ENCODE data around the gene HERC2.
"Not testable (repeated sequence)": the region's sequence is repeated elsewhere in the genome, so short reads cannot be mapped to it uniquely, and the experiment has no call there.

The HERC2 gene

GRCh38 chr15:28262438-28262837 is 59.5 kb downstream of the HERC2 start:
- Histone ChIP-seq H3K27ac (ENCODE audit: low read depth in 2 of 2, low read length in 2 of 2) (no peak overlapping the region), H3K4me3 (ENCODE audit: low read length in 2 of 2) (no peak overlapping the region), H3K4me1 (ENCODE audit: control insufficient read depth in 2 of 2, insufficient read depth in 2 of 2, low read length in 2 of 2) (no peaks in the 10 kb centered on the region), H3K9me3 (ENCODE audit: control insufficient read depth in 2 of 2, low read length in 2 of 2) (no peaks in the 10 kb centered on the region), H3K36me3 (ENCODE audit: control insufficient read depth in 2 of 2, insufficient read depth in 2 of 2, low read length in 2 of 2) (peaks cover 51 to 52% of the 10 kb centered on the region in 2 donors), H3K27me3 (ENCODE audit: control insufficient read depth in 2 of 2, insufficient read depth in 2 of 2, low read length in 2 of 2) (no peaks in the 10 kb centered on the region), H3K9ac (ENCODE audit: low read depth in 1 of 2, low read length in 2 of 2) (no peak overlapping the region)

- Histone ChIP-seq H3K27me3 (ENCODE audit: control insufficient read depth in 2 of 2, insufficient read depth in 2 of 2, low read length in 2 of 2) (no peaks in the 10 kb centered on the region), H3K4me1 (ENCODE audit: control insufficient read depth in 2 of 2, insufficient read depth in 2 of 2, low read length in 2 of 2) (no peaks in the 10 kb centered on the region), H3K36me3 (ENCODE audit: control insufficient read depth in 2 of 2, insufficient read depth in 2 of 2, low read length in 2 of 2) (peaks cover 46 to 49% of the 10 kb centered on the region in 2 donors), H3K4me3 (ENCODE audit: low read length in 2 of 2) (no peak overlapping the region), H3K9ac (ENCODE audit: low read depth in 1 of 2, low read length in 2 of 2) (no peak overlapping the region), H3K27ac (ENCODE audit: low read depth in 2 of 2, low read length in 2 of 2) (no peak overlapping the region), H3K9me3 (ENCODE audit: control insufficient read depth in 2 of 2, low read length in 2 of 2) (no peaks in the 10 kb centered on the region)
Observed at GRCh38 chr15:28260722-28261121, 61.3 kb downstream of the HERC2 start.

- Histone ChIP-seq H3K9me3 (ENCODE audit: control insufficient read depth in 2 of 2, low read length in 2 of 2) (no peaks in the 10 kb centered on the region), H3K27ac (ENCODE audit: low read depth in 2 of 2, low read length in 2 of 2) (no peak overlapping the region), H3K4me1 (ENCODE audit: control insufficient read depth in 2 of 2, insufficient read depth in 2 of 2, low read length in 2 of 2) (no peaks in the 10 kb centered on the region), H3K27me3 (ENCODE audit: control insufficient read depth in 2 of 2, insufficient read depth in 2 of 2, low read length in 2 of 2) (no peaks in the 10 kb centered on the region), H3K4me3 (ENCODE audit: low read length in 2 of 2) (no peak overlapping the region), H3K9ac (ENCODE audit: low read depth in 1 of 2, low read length in 2 of 2) (no peak overlapping the region), H3K36me3 (ENCODE audit: control insufficient read depth in 2 of 2, insufficient read depth in 2 of 2, low read length in 2 of 2) (peaks cover 46 to 48% of the 10 kb centered on the region in 2 donors)
Observed at GRCh38 chr15:28260317-28260716, 61.7 kb downstream of the HERC2 start.

GRCh38 chr15:28255965-28256364 is 66.0 kb downstream of the HERC2 start:
- Histone ChIP-seq H3K27me3 (ENCODE audit: control insufficient read depth in 2 of 2, insufficient read depth in 2 of 2, low read length in 2 of 2) (no peaks in the 10 kb centered on the region), H3K36me3 (ENCODE audit: control insufficient read depth in 2 of 2, insufficient read depth in 2 of 2, low read length in 2 of 2) (peaks cover 34 to 53% of the 10 kb centered on the region in 2 donors), H3K9me3 (ENCODE audit: control insufficient read depth in 2 of 2, low read length in 2 of 2) (no peaks in the 10 kb centered on the region), H3K9ac (ENCODE audit: low read depth in 1 of 2, low read length in 2 of 2) (no peak overlapping the region), H3K27ac (ENCODE audit: low read depth in 2 of 2, low read length in 2 of 2) (no peak overlapping the region), H3K4me1 (ENCODE audit: control insufficient read depth in 2 of 2, insufficient read depth in 2 of 2, low read length in 2 of 2) (no peaks in the 10 kb centered on the region), H3K4me3 (ENCODE audit: low read length in 2 of 2) (no peak overlapping the region)

- no peak overlapping the region for H3K9ac ChIP-seq (ENCODE audit: low read depth in 1 of 2, low read length in 2 of 2)
- no peak overlapping the region for H3K4me3 ChIP-seq (ENCODE audit: low read length in 2 of 2)
- no peak overlapping the region for H3K27ac ChIP-seq (ENCODE audit: low read depth in 2 of 2, low read length in 2 of 2)
- peaks cover 31 to 57% of the 10 kb centered on the region in 2 donors for H3K36me3 ChIP-seq (ENCODE audit: control insufficient read depth in 2 of 2, insufficient read depth in 2 of 2, low read length in 2 of 2)
- no peaks in the 10 kb centered on the region for H3K27me3 ChIP-seq (ENCODE audit: control insufficient read depth in 2 of 2, insufficient read depth in 2 of 2, low read length in 2 of 2)
- no peaks in the 10 kb centered on the region for H3K4me1 ChIP-seq (ENCODE audit: control insufficient read depth in 2 of 2, insufficient read depth in 2 of 2, low read length in 2 of 2)
- no peaks in the 10 kb centered on the region for H3K9me3 ChIP-seq (ENCODE audit: control insufficient read depth in 2 of 2, low read length in 2 of 2)
Observed at GRCh38 chr15:28252831-28253230, 69.1 kb downstream of the HERC2 start.

GRCh38 chr15:28246605-28247004 is 75.4 kb downstream of the HERC2 start:
- Histone ChIP-seq H3K9ac (ENCODE audit: low read depth in 1 of 2, low read length in 2 of 2) (no peak overlapping the region), H3K4me3 (ENCODE audit: low read length in 2 of 2) (no peak overlapping the region), H3K4me1 (ENCODE audit: control insufficient read depth in 2 of 2, insufficient read depth in 2 of 2, low read length in 2 of 2) (no peaks in the 10 kb centered on the region), H3K36me3 (ENCODE audit: control insufficient read depth in 2 of 2, insufficient read depth in 2 of 2, low read length in 2 of 2) (peaks cover 20 to 51% of the 10 kb centered on the region in 2 donors), H3K27me3 (ENCODE audit: control insufficient read depth in 2 of 2, insufficient read depth in 2 of 2, low read length in 2 of 2) (no peaks in the 10 kb centered on the region), H3K9me3 (ENCODE audit: control insufficient read depth in 2 of 2, low read length in 2 of 2) (no peaks in the 10 kb centered on the region), H3K27ac (ENCODE audit: low read depth in 2 of 2, low read length in 2 of 2) (no peak overlapping the region)

GRCh38 chr15:28243901-28244300 is 78.1 kb downstream of the HERC2 start:
- H3K4me1 ChIP-seq (ENCODE audit: control insufficient read depth in 2 of 2, insufficient read depth in 2 of 2, low read length in 2 of 2): no peaks in the 10 kb centered on the region
- H3K4me3 ChIP-seq (ENCODE audit: low read length in 2 of 2): no peak overlapping the region
- H3K36me3 ChIP-seq (ENCODE audit: control insufficient read depth in 2 of 2, insufficient read depth in 2 of 2, low read length in 2 of 2): peaks cover 26 to 44% of the 10 kb centered on the region in 2 donors
- H3K27ac ChIP-seq (ENCODE audit: low read depth in 2 of 2, low read length in 2 of 2): no peak overlapping the region
- no peaks in the 10 kb centered on the region for H3K9me3 ChIP-seq (ENCODE audit: control insufficient read depth in 2 of 2, low read length in 2 of 2)
- no peak overlapping the region for H3K9ac ChIP-seq (ENCODE audit: low read depth in 1 of 2, low read length in 2 of 2)
- H3K27me3 ChIP-seq (ENCODE audit: control insufficient read depth in 2 of 2, insufficient read depth in 2 of 2, low read length in 2 of 2): no peaks in the 10 kb centered on the region

GRCh38 chr15:28243399-28243798 is 78.6 kb downstream of the HERC2 start:
- Histone ChIP-seq H3K27me3 (ENCODE audit: control insufficient read depth in 2 of 2, insufficient read depth in 2 of 2, low read length in 2 of 2) (no peaks in the 10 kb centered on the region), H3K4me1 (ENCODE audit: control insufficient read depth in 2 of 2, insufficient read depth in 2 of 2, low read length in 2 of 2) (no peaks in the 10 kb centered on the region), H3K36me3 (ENCODE audit: control insufficient read depth in 2 of 2, insufficient read depth in 2 of 2, low read length in 2 of 2) (peaks cover 26 to 40% of the 10 kb centered on the region in 2 donors), H3K27ac (ENCODE audit: low read depth in 2 of 2, low read length in 2 of 2) (no peak overlapping the region), H3K9me3 (ENCODE audit: control insufficient read depth in 2 of 2, low read length in 2 of 2) (no peaks in the 10 kb centered on the region), H3K9ac (ENCODE audit: low read depth in 1 of 2, low read length in 2 of 2) (no peak overlapping the region), H3K4me3 (ENCODE audit: low read length in 2 of 2) (no peak overlapping the region)

GRCh38 chr15:28238296-28238695 is 83.7 kb downstream of the HERC2 start:
- not testable (repeated sequence) for H3K9me3 ChIP-seq (ENCODE audit: control insufficient read depth in 2 of 2, low read length in 2 of 2); H3K27ac ChIP-seq (ENCODE audit: low read depth in 2 of 2, low read length in 2 of 2); H3K4me3 ChIP-seq (ENCODE audit: low read length in 2 of 2); H3K9ac ChIP-seq (ENCODE audit: low read depth in 1 of 2, low read length in 2 of 2); H3K4me1 ChIP-seq (ENCODE audit: control insufficient read depth in 2 of 2, insufficient read depth in 2 of 2, low read length in 2 of 2); H3K27me3 ChIP-seq (ENCODE audit: control insufficient read depth in 2 of 2, insufficient read depth in 2 of 2, low read length in 2 of 2)
- H3K36me3 ChIP-seq (ENCODE audit: control insufficient read depth in 2 of 2, insufficient read depth in 2 of 2, low read length in 2 of 2): peaks cover 17 to 26% of the 10 kb centered on the region in 2 donors

GRCh38 chr15:28231743-28232142 is 90.2 kb downstream of the HERC2 start:
- not testable (repeated sequence) for H3K27me3 ChIP-seq (ENCODE audit: control insufficient read depth in 2 of 2, insufficient read depth in 2 of 2, low read length in 2 of 2); H3K9ac ChIP-seq (ENCODE audit: low read depth in 1 of 2, low read length in 2 of 2); H3K27ac ChIP-seq (ENCODE audit: low read depth in 2 of 2, low read length in 2 of 2); H3K9me3 ChIP-seq (ENCODE audit: control insufficient read depth in 2 of 2, low read length in 2 of 2); H3K4me3 ChIP-seq (ENCODE audit: low read length in 2 of 2); H3K4me1 ChIP-seq (ENCODE audit: control insufficient read depth in 2 of 2, insufficient read depth in 2 of 2, low read length in 2 of 2)
- peaks cover 11 to 24% of the 10 kb centered on the region in 2 donors for H3K36me3 ChIP-seq (ENCODE audit: control insufficient read depth in 2 of 2, insufficient read depth in 2 of 2, low read length in 2 of 2)

GRCh38 chr15:28231336-28231735 is 90.6 kb downstream of the HERC2 start:
- H3K27ac ChIP-seq (ENCODE audit: low read depth in 2 of 2, low read length in 2 of 2); H3K4me1 ChIP-seq (ENCODE audit: control insufficient read depth in 2 of 2, insufficient read depth in 2 of 2, low read length in 2 of 2); H3K27me3 ChIP-seq (ENCODE audit: control insufficient read depth in 2 of 2, insufficient read depth in 2 of 2, low read length in 2 of 2); H3K9me3 ChIP-seq (ENCODE audit: control insufficient read depth in 2 of 2, low read length in 2 of 2); H3K4me3 ChIP-seq (ENCODE audit: low read length in 2 of 2); H3K9ac ChIP-seq (ENCODE audit: low read depth in 1 of 2, low read length in 2 of 2): not testable (repeated sequence)
- H3K36me3 ChIP-seq (ENCODE audit: control insufficient read depth in 2 of 2, insufficient read depth in 2 of 2, low read length in 2 of 2): peaks cover 11 to 24% of the 10 kb centered on the region in 2 donors

Measured in mucosa of rectum (tissue), 2 donors.